Fibroblast of gingiva (primary cell): ENCODE data around the gene RBP5.

ENCODE experiments used
- DNase-seq: peaks from one replicate; pipeline ENCODE4 v3.0.0-alpha.2; 2011; ENCODE audit warnings: low read depth

The RBP5 gene

DNA sequence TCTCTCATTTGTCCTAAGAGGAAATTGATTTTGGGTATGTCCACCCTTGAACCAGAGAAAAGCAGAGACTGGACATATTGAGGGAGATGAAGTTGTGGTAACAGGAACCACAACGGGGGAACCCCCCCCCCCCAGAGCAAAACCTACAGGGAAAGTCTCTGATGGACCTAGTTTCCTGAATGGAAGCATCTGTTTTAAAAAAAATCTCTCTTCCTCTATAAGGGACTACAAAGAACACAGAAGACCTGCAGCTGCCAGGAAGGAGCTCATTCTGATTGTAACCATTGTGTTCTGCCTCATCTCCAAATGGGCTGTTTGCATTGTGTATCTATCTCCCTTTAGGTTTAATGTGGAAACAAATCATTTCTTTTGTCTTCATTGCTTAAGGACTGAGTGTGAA is 54.7 kb downstream of the RBP5 start:
- DNase-seq = no peak
